Measurements from ENCODE around the gene ASAP2. TPM values are rescaled to one million over a fixed set of nuclear protein-coding genes. Genes with fewer than 3 reads are reported as not detected.

Gene ASAP2
- total RNA-seq, 2 experiments from 2014 or later = 0.27 TPM; not detected in 1

- no TSS peak for BruUV-seq (replicated peaks)
- intact Hi-C loops (cut with micrococcal nuclease; ENCODE audit: unreplicated experiment) = no loop called here
- Histone ChIP-seq H4K20me1 (ENCODE audit: insufficient read depth, low read length) (no peaks in the 10 kb centered on the region), H3K4me3 (ENCODE audit: low read depth, low read length, poor library complexity, severe bottlenecking) (no peak overlapping the region), H3K36me3 (ENCODE audit: insufficient read depth, low read length) (no peaks in the 10 kb centered on the region), H2AFZ (ENCODE audit: low read length) (no peak overlapping the region), H3K79me2 (ENCODE audit: insufficient read depth, low read depth, low read length) (no peaks in the 10 kb centered on the region), H3K4me1 (ENCODE audit: insufficient read depth, low read length, poor library complexity, severe bottlenecking) (no peaks in the 10 kb centered on the region), H3K27ac (ENCODE audit: low read depth, low read length, poor library complexity, severe bottlenecking) (no peak overlapping the region), H3K9me3 (ENCODE audit: low read length) (no peaks in the 10 kb centered on the region), H3K4me2 (ENCODE audit: low read length) (no peak overlapping the region), H3K9me2 (ENCODE audit: insufficient read depth, low read length) (no peaks in the 10 kb centered on the region)
- ChIA-PET POLR2A (no interaction called here), CTCF (ENCODE audit: unreplicated experiment) (no interaction called here)
- no peak for TF ChIP-seq EZH2phosphoT487 (IDR thresholded peaks at IDR 0.05; ENCODE audit: borderline replicate concordance, low read depth, low read length)
- TF ChIP-seq, protein P1, sequence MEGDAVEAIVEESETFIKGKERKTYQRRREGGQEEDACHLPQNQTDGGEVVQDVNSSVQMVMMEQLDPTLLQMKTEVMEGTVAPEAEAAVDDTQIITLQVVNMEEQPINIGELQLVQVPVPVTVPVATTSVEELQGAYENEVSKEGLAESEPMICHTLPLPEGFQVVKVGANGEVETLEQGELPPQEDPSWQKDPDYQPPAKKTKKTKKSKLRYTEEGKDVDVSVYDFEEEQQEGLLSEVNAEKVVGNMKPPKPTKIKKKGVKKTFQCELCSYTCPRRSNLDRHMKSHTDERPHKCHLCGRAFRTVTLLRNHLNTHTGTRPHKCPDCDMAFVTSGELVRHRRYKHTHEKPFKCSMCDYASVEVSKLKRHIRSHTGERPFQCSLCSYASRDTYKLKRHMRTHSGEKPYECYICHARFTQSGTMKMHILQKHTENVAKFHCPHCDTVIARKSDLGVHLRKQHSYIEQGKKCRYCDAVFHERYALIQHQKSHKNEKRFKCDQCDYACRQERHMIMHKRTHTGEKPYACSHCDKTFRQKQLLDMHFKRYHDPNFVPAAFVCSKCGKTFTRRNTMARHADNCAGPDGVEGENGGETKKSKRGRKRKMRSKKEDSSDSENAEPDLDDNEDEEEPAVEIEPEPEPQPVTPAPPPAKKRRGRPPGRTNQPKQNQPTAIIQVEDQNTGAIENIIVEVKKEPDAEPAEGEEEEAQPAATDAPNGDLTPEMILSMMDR (conservative IDR thresholded peaks at IDR 0.05; ENCODE audit: low read length) = no peak
- no peak for DNase-seq (ENCODE audit: low spot score)
Observed at GRCh38 chr2:9318461-9319337, 112.1 kb downstream of the ASAP2 start.

DNA sequence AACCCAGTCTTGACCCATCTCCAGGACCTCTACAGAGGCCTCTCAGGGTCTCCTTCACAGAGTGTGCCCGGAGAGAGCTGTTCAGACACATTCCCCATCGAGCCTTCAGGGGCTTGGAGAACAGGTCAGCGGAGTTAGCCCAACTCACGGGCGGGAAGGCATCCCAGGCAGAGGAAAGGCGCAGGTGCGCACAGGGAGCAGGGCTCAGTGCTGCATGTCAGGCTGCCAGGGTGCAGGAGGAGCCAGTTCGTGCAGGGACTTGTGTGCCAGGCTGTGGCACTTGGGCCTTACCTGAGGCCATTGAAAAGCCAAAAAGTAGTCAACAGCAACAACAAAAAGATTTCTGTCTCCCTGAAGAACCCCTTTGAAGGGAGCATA is 112.7 kb downstream of the ASAP2 start:
- CTCF ChIA-PET (ENCODE audit: unreplicated experiment) = no interaction called here
- Histone ChIP-seq H3K4me3 (ENCODE audit: low read depth, low read length, poor library complexity, severe bottlenecking) (no peak overlapping the region), H3K4me2 (ENCODE audit: low read length) (no peak overlapping the region), H3K9me3 (ENCODE audit: low read length) (no peaks in the 10 kb centered on the region), H4K20me1 (ENCODE audit: insufficient read depth, low read length) (no peaks in the 10 kb centered on the region), H3K9me2 (ENCODE audit: insufficient read depth, low read length) (no peaks in the 10 kb centered on the region), H2AFZ (ENCODE audit: low read length) (no peak overlapping the region), H3K4me1 (ENCODE audit: insufficient read depth, low read length, poor library complexity, severe bottlenecking) (no peaks in the 10 kb centered on the region), H3K36me3 (ENCODE audit: insufficient read depth, low read length) (no peaks in the 10 kb centered on the region), H3K27ac (ENCODE audit: low read depth, low read length, poor library complexity, severe bottlenecking) (no peak overlapping the region), H3K79me2 (ENCODE audit: insufficient read depth, low read depth, low read length) (no peaks in the 10 kb centered on the region)
- no TSS peak for BruUV-seq (replicated peaks)
- DNase-seq (ENCODE audit: low spot score) = no peak
- POLR2A ChIA-PET = no interaction called here
- intact Hi-C loops (cut with micrococcal nuclease; ENCODE audit: unreplicated experiment) = no loop called here
- no peak for TF ChIP-seq EZH2phosphoT487 (IDR thresholded peaks at IDR 0.05; ENCODE audit: borderline replicate concordance, low read depth, low read length)
- TF ChIP-seq, protein P1 (conservative IDR thresholded peaks at IDR 0.05; ENCODE audit: low read length) = no peak

DNA sequence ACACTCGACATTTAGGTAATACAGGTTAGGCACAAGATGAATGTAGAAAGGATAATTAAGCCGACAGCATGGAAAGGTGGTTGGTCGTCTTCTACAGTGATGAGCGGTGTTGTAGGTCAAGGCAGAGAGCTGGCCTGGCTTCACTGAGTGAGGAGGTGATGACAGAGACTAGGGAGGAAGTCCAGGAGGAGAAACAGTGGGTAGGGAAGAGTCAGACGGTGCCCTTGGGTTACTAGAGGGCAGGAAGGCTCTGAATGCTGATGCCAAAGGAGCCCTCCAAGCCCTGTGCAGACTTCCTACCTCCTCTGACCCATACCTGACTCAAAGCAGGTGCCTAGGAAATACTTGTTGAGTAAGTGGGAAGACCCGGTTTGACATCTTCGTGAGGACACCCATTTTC is 116.0 kb downstream of the ASAP2 start:
- no peak overlapping the region for H3K27ac ChIP-seq (ENCODE audit: low read depth, low read length, poor library complexity, severe bottlenecking)
- intact Hi-C loops (cut with micrococcal nuclease; ENCODE audit: unreplicated experiment) = no loop called here
- ChIA-PET POLR2A (no interaction called here), CTCF (ENCODE audit: unreplicated experiment) (no interaction called here)
- no peak overlapping the region for H3K4me3 ChIP-seq (ENCODE audit: low read depth, low read length, poor library complexity, severe bottlenecking)
- TF ChIP-seq, protein P1 (conservative IDR thresholded peaks at IDR 0.05; ENCODE audit: low read length) = no peak
- TF ChIP-seq EZH2phosphoT487 (IDR thresholded peaks at IDR 0.05; ENCODE audit: borderline replicate concordance, low read depth, low read length) = no peak
- no peaks in the 10 kb centered on the region for H3K9me2 ChIP-seq (ENCODE audit: insufficient read depth, low read length)
- DNase-seq (ENCODE audit: low spot score) = no peak
- no peaks in the 10 kb centered on the region for H3K79me2 ChIP-seq (ENCODE audit: insufficient read depth, low read depth, low read length)
- no peak overlapping the region for H2AFZ ChIP-seq (ENCODE audit: low read length)
- H3K9me3 ChIP-seq (ENCODE audit: low read length) = no peaks in the 10 kb centered on the region
- H4K20me1 ChIP-seq (ENCODE audit: insufficient read depth, low read length) = no peaks in the 10 kb centered on the region
- no peaks in the 10 kb centered on the region for H3K36me3 ChIP-seq (ENCODE audit: insufficient read depth, low read length)
- no TSS peak for BruUV-seq (replicated peaks)
- H3K4me1 ChIP-seq (ENCODE audit: insufficient read depth, low read length, poor library complexity, severe bottlenecking) = no peaks in the 10 kb centered on the region
- H3K4me2 ChIP-seq (ENCODE audit: low read length) = no peak overlapping the region
